ENCODE data around the gene CNTN5.

Gene CNTN5

GRCh38 chr11:99461913-99462312, 441.2 kb downstream of the CNTN5 start:
- TF ChIP-seq CTCF (IDR thresholded peaks at IDR 0.05; ENCODE audit: insufficient read depth, missing control alignments), result no peak

GRCh38 chr11:99464985-99465384, 444.2 kb downstream of the CNTN5 start:
- TF ChIP-seq CTCF (IDR thresholded peaks at IDR 0.05; ENCODE audit: insufficient read depth, missing control alignments), result no peak
- FAIRE-seq (no peak), DNase-seq (ENCODE audit: insufficient read length, low spot score) (no peak)

More at GRCh38 chr11:99461913-99462312, 441.2 kb downstream of the CNTN5 start:
- no peak for FAIRE-seq
- no peak for DNase-seq (ENCODE audit: insufficient read length, low spot score)

GRCh38 chr11:99489581-99489980, 468.8 kb downstream of the CNTN5 start:
- DNase-seq (ENCODE audit: insufficient read length, low spot score) (no peak), FAIRE-seq (no peak)
- TF ChIP-seq CTCF (IDR thresholded peaks at IDR 0.05; ENCODE audit: insufficient read depth, missing control alignments), result no peak

- no peak for FAIRE-seq
- no peak for DNase-seq (ENCODE audit: insufficient read length, low spot score)
- TF ChIP-seq CTCF (IDR thresholded peaks at IDR 0.05; ENCODE audit: insufficient read depth, missing control alignments), result no peak
Measured at GRCh38 chr11:99494065-99494464, 473.3 kb downstream of the CNTN5 start.

GRCh38 chr11:99501655-99502054, 480.9 kb downstream of the CNTN5 start:
- no peak for TF ChIP-seq CTCF (IDR thresholded peaks at IDR 0.05; ENCODE audit: insufficient read depth, missing control alignments)
- FAIRE-seq (no peak), DNase-seq (ENCODE audit: insufficient read length, low spot score) (no peak)

GRCh38 chr11:99505316-99505715, 484.6 kb downstream of the CNTN5 start:
- no peak for TF ChIP-seq CTCF (IDR thresholded peaks at IDR 0.05; ENCODE audit: insufficient read depth, missing control alignments)
- DNase-seq (ENCODE audit: insufficient read length, low spot score), result no peak
- FAIRE-seq, result no peak

GRCh38 chr11:99505831-99506230, 485.1 kb downstream of the CNTN5 start:
- no peak for TF ChIP-seq CTCF (IDR thresholded peaks at IDR 0.05; ENCODE audit: insufficient read depth, missing control alignments)
- DNase-seq (ENCODE audit: insufficient read length, low spot score) (no peak), FAIRE-seq (no peak)
